ENCODE measurements around the gene SYNE4. TPM values are rescaled to one million over a fixed set of nuclear protein-coding genes. Genes with fewer than 3 reads are reported as not detected.
A peak's percentile ranks its signal among the peaks of the same experiment; 100 is the strongest.

Gene SYNE4
- total RNA-seq, 1 donor from 2014 or later = not detected

DNA sequence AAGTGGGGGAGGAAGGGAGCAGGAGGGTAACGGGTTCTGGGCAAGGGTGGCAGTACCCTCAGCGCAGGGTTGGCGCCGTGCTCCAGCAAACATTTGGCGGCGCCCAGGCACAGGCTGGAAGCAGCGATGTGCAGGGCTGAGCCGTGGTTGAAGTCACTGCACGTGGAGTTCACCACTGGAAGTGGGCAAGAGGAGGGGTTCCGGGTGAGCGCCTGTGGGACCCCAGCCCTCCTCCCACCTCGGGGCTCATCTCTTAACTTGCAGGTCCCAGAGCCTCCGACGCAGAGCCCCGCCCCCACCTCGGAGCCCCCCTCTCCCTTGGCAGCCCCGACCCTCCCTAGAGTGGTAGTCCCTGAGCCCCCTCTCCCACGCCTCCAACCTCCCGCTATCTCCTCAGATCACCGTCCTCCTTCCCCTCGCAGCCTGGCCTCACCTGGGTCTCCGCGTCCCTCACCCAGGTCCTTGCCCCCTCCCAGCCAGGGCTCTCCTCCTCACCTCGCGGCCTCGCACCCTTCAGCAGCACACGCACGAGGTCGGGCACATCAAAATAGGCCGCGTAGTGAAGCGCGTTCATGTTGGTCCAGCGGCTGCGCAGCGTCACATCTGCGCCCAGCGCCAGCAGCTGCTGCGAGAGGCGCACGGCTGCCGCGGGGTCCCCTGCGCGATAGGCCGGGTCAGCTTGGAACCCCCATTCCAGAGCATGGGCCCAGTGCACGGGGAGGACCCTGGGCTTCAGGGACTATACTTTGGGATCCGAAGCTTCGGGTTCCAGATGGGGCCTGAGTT lies 17.7 kb upstream of the SYNE4 start:
- no peak for DNase-seq

DNA sequence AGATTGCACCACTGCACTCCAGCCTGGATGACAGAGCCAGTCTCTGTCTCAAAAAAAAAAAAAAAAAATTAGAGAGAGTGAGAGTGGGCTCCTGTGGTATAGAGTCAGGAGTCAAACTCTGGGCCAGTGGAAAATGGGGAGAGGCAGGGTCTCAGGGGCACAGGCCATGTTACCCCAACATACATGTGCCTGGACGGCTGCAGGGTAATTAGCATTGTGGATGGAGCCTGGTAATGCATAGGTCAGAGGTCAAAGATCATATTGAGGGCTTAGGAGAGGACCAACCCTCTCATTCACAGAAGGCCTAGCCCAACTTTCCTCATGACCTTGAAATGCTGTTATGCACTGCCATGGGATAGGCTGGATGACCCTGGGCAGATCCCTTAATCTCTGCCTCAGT lies 16.9 kb upstream of the SYNE4 start:
- DNase-seq = no peak

DNA sequence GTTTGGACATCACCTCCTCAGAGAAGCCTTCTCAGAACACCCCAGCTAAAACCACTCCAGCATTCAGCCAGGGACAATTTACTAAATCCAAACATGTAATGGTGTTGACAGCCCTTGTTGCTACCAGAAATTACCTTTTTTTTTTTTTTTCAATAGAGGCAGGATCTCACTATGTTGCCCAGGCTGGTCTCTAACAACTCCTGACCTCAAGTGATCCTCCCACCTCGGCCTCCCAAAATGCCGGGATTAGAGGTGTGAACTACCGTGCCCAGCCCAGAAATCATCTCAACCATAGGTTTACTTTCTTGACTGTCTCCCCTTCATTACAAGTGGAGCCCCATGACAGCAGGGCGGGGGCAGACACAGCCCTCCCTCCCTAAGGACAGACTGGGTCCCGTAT lies 14.8 kb upstream of the SYNE4 start:
- DNase-seq = no peak

DNA sequence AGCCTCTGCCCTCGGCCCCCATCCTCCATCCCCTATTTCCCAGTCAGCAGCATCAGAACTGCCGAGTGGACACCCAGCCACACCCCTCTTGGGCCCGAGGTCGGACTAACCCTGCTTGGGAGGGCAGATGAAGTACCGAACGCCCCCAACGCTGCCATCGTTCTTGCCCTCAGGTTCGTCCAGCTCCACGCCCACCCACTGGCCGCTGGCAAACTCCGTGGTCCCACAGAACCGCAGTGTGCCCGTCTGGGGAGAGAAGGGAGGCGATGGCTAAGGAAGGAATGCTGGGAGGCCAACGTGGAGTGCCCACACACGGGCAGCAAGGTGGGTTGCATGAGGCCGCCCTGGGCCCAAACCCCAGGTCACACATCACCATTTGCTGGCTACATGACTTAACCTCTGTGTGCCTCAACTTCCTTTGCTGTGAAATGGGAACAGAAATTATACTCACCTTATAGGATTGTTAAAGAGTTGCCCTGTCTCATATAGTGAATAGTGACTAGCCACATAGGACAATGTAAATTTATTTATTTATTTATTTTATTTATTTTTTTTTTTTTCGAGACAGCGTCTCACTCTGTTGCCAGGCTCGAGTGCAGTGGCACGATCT lies 10.6 kb upstream of the SYNE4 start:
- DNase-seq = no peak

DNA sequence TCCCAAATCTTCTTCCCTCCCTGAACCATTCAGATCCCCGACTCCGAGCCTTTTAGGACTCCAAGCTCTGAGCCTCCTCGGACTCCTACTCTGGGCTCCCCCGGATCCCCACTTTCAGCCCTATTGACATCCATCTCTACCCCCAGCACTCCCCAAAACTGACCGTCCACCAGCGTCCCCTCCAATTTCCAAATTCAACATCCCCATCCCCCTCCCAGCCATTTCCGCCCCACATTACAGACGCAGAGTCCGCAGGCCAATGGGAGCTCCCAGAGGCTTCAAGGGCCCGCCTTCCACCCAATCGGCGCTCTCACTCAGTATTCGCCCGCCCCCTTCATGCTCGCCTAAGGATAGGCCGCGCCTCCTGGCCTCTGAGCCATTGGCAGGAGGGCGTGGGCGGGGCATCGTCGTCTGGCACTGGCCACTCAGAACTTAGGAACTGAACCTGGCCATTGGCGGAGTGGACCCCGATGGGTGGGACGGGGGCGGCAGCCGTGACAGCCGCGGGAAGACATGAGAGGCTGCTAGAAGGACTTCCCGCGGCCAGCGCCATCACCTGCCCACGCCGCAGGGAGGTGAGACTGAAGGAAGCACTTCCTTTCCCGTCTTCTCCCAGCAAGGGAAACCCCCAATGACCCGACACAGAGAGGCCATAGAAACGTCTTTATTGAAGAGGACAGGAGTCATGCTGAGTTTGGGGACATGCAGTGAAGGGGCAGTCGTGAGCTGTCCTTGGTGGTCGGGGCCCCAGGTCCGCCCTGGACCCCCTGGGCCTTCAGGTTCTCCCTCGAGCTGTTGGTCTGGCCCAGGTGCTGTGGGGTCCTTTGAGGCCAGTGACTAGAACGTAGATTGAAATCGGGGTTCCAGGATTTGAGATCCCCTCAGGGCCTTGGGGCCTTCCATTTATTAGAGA lies 5.7 kb upstream of the SYNE4 start, which contains the start of gene ALKBH6:
TSS of gene ALKBH6 (minus strand) at position 202 of the 913 bp plus-strand sequence. CDS start 816 bp downstream, outside the sequence.
- DNase-seq = peak; percentile 100

DNA sequence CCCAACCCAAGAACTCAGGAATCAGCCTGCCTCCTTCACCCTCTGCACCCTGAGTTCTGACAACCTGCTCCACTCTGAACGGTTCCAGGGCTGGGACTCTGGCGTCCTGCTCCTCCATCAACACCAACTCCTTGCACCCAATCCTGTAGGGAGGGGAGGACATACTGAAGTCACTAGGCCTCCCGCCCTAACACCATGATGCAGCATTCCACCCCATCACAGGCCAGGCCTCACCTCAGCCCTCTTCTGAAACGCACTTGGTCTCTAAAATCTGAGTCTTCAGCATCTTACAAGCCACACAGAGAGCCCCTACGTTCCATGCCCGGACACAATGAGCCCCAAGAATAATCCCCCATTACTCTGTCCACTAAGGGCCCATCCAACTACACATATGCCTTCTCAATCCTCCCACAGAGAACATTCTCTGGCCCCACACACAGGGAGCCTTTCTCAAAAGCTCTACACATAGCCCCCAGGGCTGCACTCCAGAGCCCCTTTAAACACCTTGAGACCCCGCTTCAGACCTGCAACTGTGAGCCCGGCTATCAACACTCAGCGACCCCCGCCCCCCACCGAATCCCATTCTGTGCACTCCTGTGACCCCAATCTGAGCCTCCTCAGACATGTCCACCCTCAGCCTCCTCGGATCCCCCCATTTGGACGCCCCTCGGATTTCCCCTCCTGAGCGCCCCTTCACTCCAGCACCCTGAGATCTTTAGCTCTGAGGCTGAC lies 4.8 kb upstream of the SYNE4 start:
- DNase-seq = no peak

DNA sequence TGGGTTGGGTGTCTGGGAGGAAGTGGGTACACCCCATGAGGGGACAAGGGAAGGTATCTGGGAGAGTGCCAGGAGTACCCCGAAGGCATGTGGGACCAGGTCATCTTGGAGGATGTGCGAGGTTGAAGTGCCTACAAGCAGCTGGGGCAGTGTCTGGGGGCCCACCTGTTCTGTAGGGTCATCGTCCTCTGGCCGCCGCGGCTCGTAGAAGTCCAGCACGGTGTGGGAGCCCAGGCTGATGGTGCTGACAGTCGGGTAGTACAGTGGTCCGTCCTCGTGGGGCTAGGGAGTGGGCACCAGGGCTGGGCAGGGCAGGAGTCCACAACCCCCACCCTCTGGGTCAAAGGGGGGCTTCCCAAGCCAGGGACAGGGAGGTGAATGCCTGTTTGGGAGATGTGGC lies 1.8 kb upstream of the SYNE4 start:
- no peak for DNase-seq

DNA sequence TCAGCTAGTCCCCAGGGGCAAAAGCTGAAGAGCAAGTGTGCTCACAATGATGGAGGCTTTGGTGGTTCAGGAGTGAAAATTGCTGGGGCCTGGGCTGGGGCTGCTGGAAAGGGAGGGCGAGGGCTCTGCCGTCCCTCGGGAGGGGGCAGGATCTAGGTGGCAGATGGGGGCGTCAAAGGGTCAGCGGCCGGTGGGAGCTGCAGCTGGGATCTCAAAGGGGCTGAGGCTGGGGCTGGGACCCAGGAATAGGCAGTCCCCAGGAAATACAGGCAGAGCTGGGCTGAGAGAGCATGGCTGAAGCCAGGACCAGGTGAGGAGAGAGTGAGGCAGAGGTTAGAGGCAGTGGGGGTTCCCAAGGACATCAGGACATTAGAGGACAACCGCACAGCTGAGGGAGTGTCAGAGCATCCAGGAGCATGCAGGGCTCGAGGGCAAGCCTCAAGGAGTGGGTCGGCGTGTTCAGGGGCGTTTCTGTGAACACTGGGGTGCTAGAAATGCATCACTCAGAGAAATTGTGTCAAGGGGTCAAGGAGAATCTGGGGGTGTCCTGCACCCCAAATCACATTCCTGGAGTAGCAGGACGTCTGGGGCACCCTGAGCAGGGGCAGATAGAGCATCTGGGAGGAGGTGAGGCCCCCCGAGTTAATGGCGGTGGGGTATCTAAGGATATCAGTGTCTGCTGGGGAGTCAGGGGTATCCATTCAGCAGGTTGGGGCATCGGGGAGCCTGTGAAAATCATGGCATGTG lies 1.2 kb upstream of the SYNE4 start:
- no peak for DNase-seq

DNA sequence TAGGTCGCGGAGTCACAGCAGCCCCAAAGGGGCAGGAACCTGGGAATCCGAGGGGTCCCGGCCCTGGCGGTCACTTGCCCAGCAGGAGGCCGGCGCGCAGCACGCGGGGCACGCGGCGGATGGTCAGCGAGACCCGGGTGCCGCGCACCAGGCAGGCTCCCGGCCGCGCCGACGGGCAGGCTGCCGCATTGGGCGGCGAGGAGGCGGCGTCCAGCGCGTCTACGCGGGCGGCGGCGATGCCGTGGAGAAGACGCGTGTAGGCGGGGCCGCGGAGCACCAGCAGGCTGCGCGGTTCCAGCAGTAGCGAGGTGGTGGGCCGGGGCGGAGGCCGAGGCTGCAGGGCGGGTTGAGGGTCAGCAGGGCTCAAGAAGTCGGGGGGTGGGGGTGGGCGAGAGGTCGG lies 607 bp upstream of the SYNE4 start:
- peak; percentile 54 for DNase-seq

DNA sequence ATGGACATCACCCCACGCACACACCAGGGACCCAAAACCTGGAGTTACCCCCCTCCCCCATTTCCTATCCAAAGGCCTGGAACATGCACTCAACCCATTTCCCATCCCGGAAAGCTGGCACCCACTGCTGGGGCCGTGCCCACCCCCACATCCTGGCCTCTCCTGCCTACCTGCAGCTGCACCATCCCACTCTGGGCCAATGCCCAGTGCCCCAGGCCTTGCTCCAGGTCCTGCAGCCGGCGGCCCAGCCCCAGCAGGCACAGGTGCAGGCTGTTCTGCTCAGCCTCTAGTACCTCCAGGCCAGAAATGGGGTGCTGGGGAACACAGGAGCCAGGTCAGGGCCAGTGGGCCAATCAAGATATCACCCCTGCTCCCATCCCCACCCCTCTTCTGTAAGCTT lies 1.7 kb downstream of the SYNE4 start:
- DNase-seq = no peak

DNA sequence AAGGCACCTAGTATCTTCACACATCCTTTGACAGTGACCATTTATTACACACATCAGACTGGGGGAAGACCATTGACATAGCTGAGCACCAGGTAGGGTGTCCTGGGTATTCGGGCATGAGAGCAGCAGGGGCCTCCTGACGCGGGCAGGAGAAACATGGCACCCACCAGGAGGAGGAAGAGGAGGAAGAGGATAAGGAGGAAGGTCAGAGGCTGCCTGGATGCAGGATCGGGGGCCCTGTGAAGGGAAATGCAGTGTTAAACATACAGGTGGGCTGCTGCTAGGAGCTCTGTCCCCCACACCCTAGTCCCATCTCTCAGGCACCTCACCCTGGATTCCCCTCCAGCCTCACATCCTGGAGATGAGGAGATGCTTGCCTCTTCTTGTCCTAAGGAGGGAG lies 5.3 kb downstream of the SYNE4 start:
- no peak for DNase-seq

DNA sequence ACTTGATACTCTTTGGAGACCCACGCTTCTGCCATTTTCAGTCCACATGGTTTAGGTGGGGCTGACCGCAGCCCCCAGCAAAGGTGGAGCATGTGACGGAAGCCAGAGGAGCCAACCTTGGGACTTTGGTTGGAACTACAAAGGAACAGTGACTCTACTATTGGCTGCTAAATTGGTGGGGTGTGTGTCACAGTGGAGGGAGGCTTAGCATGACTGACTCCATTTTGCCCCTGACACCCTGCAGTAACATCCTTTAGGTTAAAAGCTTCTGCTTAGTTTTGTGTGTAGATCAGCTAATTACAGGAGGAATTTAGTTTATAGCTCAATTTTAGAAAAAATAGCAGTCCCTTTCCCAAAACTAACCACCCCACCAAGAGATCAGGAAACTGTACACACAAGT lies 7.0 kb downstream of the SYNE4 start:
- DNase-seq = no peak

DNA sequence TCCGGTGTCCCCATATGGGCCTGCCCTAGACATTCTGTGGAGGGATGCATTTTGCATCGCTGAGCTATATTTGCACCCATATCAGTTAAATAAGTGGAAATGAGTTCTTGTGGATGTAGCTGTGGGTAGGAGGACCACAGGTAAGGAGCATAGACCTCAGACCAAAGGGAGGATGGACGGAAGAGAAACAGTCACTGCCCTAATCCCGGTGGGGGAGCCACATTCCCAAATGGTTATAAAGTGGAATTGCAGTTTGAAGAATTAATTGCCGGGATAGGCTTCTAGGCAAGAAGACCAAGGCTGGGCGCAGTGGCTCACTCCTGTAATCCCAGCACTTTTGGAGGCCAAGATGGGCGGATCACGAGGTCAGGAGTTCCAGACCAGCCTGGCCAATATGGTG lies 11.8 kb downstream of the SYNE4 start:
- no peak for DNase-seq

DNA sequence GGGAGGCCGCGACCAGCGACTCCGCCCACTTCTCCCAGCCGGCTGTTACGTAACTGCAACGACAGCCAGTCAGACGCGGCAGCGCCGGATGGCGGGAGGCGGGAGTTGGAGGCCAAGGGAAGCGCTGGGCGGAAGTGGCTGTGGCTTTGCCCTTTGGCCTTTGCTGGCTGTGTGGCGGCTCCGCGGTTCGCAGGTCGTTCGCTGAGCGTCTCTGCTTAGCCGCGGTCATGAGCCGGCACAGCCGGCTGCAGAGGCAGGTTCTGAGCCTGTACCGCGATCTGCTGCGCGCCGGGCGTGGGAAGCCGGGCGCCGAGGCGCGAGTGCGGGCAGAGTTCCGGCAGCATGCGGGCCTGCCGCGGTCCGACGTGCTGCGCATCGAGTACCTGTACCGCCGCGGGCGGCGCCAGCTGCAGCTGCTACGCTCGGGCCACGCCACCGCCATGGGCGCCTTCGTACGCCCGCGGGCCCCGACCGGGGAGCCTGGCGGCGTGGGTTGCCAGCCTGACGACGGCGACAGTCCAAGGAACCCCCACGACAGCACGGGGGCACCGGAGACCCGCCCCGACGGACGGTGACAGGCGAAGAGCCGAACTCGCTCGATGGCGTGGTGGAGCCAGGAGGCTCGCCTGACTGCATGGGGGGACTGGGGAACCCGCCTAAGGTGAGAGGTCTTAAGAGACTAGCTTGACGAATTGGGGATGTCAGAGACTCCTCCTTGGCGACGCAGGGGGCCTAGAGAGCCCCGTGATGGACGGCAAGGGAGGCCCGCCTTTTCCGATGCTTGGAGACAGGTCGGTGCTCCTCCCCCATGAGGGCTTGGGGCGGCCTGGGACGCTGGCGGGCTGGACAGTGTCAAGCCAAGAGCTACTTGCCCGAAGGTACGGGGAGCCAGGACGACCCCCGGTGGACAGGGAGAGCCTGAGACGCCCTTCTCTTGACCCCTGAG lies 13.3 kb downstream of the SYNE4 start, which contains the start of gene SDHAF1:
TSS of gene SDHAF1 (plus strand) at position 141 of the 946 bp plus-strand sequence. CDS start at position 228, 87 bp downstream.
- peak; percentile 95 for DNase-seq

DNA sequence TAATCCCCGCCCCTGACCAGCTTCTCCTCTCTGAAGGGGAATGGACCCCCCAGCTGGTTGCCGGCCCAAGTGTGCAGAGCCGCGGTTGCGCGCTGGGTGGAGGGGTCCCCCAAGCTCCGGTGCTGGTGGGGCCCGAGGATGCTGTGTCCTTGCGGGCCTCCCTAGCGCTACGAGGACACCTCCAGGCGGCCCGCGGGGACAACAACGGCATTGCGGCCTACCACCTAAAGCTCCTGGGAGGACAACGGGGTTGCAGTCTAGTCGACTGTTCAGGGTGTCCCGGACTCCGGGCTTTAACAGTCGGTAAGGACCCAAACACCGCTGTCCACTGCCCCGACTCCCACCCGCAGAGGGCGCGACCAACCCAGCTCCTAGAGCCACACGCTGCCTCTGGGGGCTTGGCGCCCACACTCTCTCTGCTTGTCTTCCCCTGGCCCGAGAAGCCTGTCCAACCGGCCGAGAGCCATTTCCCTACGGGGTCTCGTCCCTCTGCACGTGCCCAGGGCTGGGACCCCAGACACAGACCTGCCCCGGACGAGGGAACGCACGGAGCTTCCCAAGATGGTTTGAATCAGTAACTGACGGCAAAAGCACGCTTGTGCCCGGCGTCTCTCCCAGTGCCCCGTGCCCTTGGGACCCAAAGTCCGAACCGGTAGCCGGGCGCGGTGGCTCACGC lies 14.6 kb downstream of the SYNE4 start:
- DNase-seq = no peak

DNA sequence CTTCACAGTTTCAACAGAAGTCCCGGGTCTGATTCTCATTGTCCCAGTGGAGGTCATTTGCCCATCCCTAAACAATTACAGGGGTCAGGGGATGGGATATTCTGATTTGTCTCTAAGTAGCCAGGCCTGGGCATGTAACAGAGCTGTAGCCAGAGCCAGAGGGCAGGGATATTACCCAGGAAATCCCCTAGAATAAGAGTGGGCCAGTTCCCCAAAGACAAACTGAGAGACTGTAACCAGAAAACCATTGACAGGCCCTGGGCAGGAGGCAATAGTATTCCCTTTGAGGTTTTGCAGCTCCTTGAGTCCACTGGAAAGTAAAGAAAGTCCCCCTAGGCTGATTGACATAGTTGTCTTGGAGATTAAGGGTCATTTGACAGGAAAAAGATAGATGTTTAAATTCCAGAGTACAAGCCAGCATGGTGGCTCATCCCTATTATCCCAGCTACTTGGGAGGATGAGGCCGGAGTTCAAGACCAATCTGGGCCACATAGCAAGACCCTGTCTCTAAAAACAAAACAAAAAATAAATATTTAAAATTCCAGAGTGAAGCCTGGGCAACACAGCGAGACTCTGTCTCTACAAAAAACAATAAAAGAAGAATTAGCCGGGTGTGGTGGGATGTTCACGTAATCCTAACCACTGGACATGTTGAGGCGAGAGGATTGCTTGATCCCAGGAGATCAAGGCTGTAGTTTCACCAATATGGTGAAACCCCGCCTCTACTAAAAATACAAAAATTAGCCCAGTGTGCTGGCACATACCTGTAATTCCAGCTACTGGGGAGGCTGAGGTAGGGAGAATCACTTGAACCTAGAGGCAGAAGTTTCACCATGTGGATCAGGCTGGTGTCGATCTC lies 15.5 kb downstream of the SYNE4 start:
- no peak for DNase-seq

DNA sequence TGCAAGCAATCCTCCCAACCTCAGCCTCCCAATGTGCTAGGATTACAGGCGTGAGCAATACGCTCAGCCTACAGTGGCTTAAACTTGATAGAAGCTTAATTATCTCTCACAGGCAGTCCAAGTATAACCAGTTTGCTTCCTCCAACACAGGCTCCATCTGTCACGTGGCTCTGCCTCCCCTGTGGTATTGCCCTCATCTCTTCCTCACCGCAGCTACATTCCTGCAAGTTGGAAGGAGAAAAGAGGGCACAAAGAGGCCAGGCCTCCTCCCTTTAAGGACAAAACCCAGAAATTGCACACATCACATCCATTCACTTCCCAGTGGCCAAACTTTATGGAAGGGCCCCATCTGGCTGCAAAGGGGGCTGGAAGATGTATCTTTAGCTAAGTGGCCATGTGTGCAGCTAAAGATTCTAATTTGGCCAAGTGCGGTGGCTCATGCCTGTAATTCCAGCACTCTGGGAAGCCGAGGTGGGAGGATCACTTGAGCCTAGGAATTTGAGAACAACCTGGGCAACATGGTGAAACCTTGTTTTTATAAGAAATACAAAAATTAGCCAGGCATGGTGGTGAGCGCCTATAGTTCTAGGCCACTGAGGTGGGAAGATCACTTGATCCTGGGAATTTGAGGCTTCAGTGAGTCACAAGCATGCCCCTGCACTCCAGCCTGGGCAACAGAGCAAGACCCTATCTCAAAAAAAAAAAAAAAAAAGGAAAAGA lies 16.7 kb downstream of the SYNE4 start:
- DNase-seq = no peak
